ENCODE results near the gene ENOPH1.

The ENOPH1 gene

DNA sequence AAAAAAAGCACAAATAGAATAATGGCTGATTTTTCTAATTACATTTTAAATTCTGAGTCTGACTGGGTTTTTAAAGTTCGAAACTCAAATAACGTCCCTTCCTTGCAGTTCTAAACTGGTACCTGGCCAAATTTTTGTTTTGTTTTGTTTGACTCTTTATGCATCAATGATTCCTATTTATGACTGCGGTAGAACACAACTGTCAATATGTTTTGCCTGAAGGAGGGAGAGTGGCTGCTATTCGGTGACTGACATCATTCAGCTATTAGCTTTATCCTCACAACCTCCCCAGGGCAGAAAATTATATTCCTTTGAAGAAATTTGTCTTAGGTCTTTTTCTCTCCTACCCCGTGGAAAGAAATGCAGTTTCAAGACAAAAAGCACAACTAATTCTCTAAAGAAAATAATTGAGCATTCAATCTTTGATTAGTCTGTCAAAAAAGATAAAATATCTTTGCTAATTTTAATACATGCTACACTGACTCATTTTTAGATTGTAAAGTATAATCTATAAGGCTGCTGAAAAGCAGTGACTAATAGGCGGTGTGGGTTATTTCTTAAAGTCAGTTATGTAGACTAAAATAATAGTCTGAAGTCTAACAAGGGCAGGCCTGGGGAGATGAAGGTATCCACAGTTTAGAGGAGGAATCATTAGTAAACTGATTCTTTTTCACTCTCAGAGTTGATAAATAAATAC lies 69.5 kb downstream of the ENOPH1 start:
- H3K4me3 ChIP-seq (ENCODE audit: low read depth, low read length), result no peak overlapping the region
- TF ChIP-seq, protein P1, sequence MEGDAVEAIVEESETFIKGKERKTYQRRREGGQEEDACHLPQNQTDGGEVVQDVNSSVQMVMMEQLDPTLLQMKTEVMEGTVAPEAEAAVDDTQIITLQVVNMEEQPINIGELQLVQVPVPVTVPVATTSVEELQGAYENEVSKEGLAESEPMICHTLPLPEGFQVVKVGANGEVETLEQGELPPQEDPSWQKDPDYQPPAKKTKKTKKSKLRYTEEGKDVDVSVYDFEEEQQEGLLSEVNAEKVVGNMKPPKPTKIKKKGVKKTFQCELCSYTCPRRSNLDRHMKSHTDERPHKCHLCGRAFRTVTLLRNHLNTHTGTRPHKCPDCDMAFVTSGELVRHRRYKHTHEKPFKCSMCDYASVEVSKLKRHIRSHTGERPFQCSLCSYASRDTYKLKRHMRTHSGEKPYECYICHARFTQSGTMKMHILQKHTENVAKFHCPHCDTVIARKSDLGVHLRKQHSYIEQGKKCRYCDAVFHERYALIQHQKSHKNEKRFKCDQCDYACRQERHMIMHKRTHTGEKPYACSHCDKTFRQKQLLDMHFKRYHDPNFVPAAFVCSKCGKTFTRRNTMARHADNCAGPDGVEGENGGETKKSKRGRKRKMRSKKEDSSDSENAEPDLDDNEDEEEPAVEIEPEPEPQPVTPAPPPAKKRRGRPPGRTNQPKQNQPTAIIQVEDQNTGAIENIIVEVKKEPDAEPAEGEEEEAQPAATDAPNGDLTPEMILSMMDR (IDR thresholded peaks at IDR 0.05; ENCODE audit: low read depth, low read length), result no peak

DNA sequence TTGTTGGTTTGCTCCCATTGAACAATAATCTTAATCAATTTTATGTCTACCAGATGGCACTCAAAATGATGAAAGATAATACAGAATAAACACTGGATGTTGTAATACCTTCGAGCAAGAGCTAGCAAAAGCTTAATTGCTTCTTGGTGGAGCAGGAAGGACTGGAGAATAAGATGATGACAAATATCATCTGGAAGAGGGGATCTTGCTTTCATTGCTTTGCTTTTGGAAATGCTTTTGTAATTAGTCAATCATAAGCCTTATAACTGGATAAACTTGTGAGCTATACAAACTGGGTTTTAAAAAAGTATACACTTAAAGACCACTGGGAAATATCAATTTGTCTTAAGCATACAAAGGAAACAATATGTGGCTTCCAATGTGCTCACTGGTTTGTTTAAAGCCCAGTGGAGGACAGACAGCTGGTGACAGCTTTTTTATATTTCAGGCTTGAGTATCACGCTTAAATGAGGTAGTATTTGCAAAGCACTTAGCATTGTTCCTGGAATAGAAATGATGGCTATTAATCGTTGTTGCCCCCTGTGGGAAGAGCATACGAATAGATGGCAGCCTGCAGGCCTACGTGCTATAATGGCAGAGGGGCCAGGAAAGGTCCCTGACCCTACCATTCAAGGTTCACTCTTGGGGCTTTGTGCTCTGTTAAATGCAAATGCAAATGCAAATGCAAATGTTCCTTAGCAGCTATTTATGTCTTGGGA lies 70.2 kb downstream of the ENOPH1 start:
- TF ChIP-seq, protein P1 (IDR thresholded peaks at IDR 0.05; ENCODE audit: low read depth, low read length), result no peak
- H3K4me3 ChIP-seq (ENCODE audit: low read depth, low read length), result no peak overlapping the region

DNA sequence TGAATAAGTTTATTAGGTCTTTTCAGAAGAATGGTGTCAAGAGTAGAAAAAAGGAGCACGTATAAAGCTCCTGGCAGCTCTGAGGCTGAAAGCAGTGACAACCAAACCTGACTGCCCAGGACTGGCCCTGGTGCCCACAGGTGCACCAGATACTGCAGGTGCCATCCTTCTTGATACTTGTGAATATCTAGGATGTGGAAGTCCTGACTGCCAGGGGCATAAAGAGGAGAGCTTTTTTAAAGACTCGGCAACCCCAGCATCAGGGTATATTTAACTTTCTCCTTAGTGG lies 70.7 kb downstream of the ENOPH1 start:
- H3K4me3 ChIP-seq (ENCODE audit: low read depth, low read length), result no peak overlapping the region
- TF ChIP-seq, protein P1 (IDR thresholded peaks at IDR 0.05; ENCODE audit: low read depth, low read length), result no peak

DNA sequence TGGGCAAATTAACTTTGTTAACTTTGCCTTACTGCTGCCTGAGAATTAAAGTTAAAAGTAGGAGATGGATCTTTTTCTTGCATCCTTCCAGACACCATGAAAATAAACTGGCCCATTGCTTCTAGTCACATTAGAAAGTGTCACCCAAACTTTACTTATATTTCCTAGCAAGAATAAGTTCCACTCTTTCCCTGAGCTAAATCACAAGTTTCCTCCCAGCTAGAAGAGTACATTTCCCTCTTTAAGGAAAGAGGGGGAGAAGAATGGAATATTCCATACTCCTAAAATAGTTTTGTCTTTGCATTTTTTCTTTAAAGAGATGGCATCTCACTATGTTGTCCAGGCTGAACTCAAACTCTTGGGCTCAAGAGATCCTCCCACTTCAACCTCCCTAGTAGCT lies 77.6 kb downstream of the ENOPH1 start:
- H3K4me3 ChIP-seq (ENCODE audit: low read depth, low read length), result no peak overlapping the region
- TF ChIP-seq, protein P1 (IDR thresholded peaks at IDR 0.05; ENCODE audit: low read depth, low read length), result no peak

DNA sequence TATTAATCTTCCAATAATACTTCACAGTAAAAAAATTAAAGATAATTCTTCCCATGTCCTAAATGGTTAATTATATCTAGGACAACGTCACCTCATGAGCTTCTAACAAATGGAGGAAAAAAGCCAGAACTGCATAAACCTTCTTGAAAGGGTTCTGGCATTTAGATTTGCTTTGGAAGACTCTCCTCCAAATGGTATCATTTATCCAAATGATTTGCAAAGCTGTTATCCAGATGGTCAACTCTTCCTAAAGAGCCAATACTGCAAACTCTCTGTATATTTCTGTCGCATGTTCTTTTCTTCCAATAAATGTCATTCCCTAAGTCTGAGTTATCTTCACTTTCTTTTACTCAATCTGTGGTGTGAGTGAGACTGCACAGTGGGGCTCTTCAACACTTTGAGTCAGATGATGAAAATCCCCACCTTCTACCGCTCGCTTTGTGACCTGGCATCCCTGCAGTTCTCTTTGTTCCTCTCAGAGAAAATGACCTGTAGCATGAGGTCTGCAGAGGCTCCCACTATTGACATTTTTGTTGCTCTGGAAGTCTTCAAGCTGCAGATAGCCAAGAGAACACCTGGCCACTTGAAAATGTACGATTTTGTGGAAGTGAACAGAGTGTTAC lies 78.5 kb downstream of the ENOPH1 start:
- H3K4me3 ChIP-seq (ENCODE audit: low read depth, low read length), result no peak overlapping the region
- TF ChIP-seq, protein P1 (IDR thresholded peaks at IDR 0.05; ENCODE audit: low read depth, low read length), result no peak

DNA sequence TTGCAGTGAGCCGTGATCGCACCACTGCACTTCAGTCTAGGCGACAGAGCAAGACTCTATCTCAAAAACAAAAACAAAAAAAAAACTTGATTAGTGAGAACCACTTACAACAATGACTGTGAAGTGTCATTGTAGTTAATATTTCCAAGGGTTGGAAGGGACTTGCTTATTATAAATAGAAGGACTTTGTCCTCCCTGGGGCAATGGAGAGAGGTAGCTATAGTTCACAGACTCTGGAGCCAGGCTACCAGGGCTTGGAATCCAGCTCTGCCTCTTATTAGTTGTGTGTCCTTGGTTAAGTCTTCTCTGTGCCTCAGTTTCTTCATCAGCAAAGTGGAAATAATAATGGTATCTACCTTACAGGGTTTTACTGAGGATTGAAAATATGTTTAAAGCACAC lies 79.8 kb downstream of the ENOPH1 start:
- no peak overlapping the region for H3K4me3 ChIP-seq (ENCODE audit: low read depth, low read length)
- TF ChIP-seq, protein P1 (IDR thresholded peaks at IDR 0.05; ENCODE audit: low read depth, low read length), result no peak
